Inferior parietal cortex (tissue), 1 donor: ENCODE measurements around the gene DNLZ.
"Not testable (repeated sequence)": the region's sequence is repeated elsewhere in the genome, so short reads cannot be mapped to it uniquely, and the experiment has no call there.

Source experiments
- DNase-seq: peaks from one replicate; pipeline ENCODE4 v3.0.0-alpha.2; 2016; ENCODE audit errors: extremely low spot score

The DNLZ gene

GRCh38 chr9:136331030-136331429 is 32.5 kb downstream of the DNLZ start:
- DNase-seq = no peak

- DNase-seq = no peak
Measured at GRCh38 chr9:136330406-136330990, 33.0 kb downstream of the DNLZ start.

- no peak for DNase-seq
Measured at GRCh38 chr9:136329636-136330405, 33.7 kb downstream of the DNLZ start.

GRCh38 chr9:136329211-136329627 is 34.3 kb downstream of the DNLZ start:
- DNase-seq = no peak

GRCh38 chr9:136328622-136329041 is 34.9 kb downstream of the DNLZ start:
- DNase-seq = peak; percentile 29

- DNase-seq = no peak
Measured at GRCh38 chr9:136328011-136328621, 35.4 kb downstream of the DNLZ start.

- no peak for DNase-seq
Measured at GRCh38 chr9:136327304-136327974, 36.1 kb downstream of the DNLZ start, which contains the start of gene GPSM1. Gene GPSM1, plus strand, starts transcription at chr9:136327539. Its CDS starts 157 bp downstream, at chr9:136327696.

GRCh38 chr9:136326761-136327303 is 36.7 kb downstream of the DNLZ start:
- no peak for DNase-seq

- no peak for DNase-seq
Measured at GRCh38 chr9:136326061-136326760, 37.3 kb downstream of the DNLZ start.

GRCh38 chr9:136325358-136325757 is 38.2 kb downstream of the DNLZ start:
- DNase-seq = no peak

GRCh38 chr9:136324501-136325300 is 38.8 kb downstream of the DNLZ start:
- no peak for DNase-seq

GRCh38 chr9:136323371-136323789 is 40.2 kb downstream of the DNLZ start:
- no peak for DNase-seq

GRCh38 chr9:136322756-136323330 is 40.7 kb downstream of the DNLZ start:
- no peak for DNase-seq

GRCh38 chr9:136321561-136321960 is 42.0 kb downstream of the DNLZ start:
- DNase-seq = no peak

- DNase-seq = not testable (repeated sequence)
Measured at GRCh38 chr9:136320972-136321371, 42.6 kb downstream of the DNLZ start.

GRCh38 chr9:136319955-136320354 is 43.6 kb downstream of the DNLZ start:
- DNase-seq = not testable (repeated sequence)

- not testable (repeated sequence) for DNase-seq
Measured at GRCh38 chr9:136319244-136319643, 44.3 kb downstream of the DNLZ start.

GRCh38 chr9:136318776-136319241 is 44.7 kb downstream of the DNLZ start:
- no peak for DNase-seq

- DNase-seq = no peak
Measured at GRCh38 chr9:136318111-136318775, 45.3 kb downstream of the DNLZ start.
